PC-9 (cell line): Measurements from ENCODE around the gene GLB1L3. TPM values are rescaled to one million over a fixed set of nuclear protein-coding genes. Genes with fewer than 3 reads are reported as not detected.

Experiments
- BruUV-seq: library from RNA; stranded (reverse); fragments of 400-500 nt; replicated peaks from 2 replicates; lab custom pipeline; 2021; lab: Mats Ljungman, UMichigan
- CTCF ChIA-PET: fragments of 300-600 bp; sonication (Branson Sonifier 250); formaldehyde crosslinking; loops from one replicate; lab custom pipeline; 2022; ENCODE audit warnings: antibody characterized with exemption; lab: Charles Lee
- POLR2A ChIA-PET: fragments of 300-600 bp; sonication (Branson Sonifier 250); formaldehyde crosslinking; loops from one replicate; lab custom pipeline; 2022; ENCODE audit warnings: antibody characterized with exemption; ENCODE audit not compliant: unreplicated experiment; lab: Charles Lee
- DNase-seq, 2 experiments: peaks; one replicate each; pipeline versions ENCODE4 v3.0.0 to v3.0.0-alpha.2; 2015 to 2022; ENCODE audit warnings: mixed read lengths in 1 of 2
- H2AFZ ChIP-seq: fragments of 200-600 bp; sonication (generic); 2 replicates; pipeline ENCODE4 v1.8.1; 2017; ENCODE audit warnings: antibody characterized with exemption
- H3F3A ChIP-seq: fragments of 200-600 bp; sonication (generic); 2 replicates; pipeline ENCODE4 v1.8.1; 2017; ENCODE audit warnings: antibody characterized with exemption, mild to moderate bottlenecking, low read depth; ENCODE audit not compliant: insufficient read depth
- H3K27ac ChIP-seq: fragments of 200-600 bp; sonication (generic); 2 replicates; pipeline ENCODE4 v1.6.1; 2016; ENCODE audit warnings: mixed run types
- H3K27me3 ChIP-seq: fragments of 200-600 bp; sonication (generic); 2 replicates; pipeline ENCODE4 v1.6.1; 2016; ENCODE audit warnings: low read depth, mixed run types; ENCODE audit not compliant: insufficient read depth
- H3K36me3 ChIP-seq: fragments of 200-600 bp; sonication (generic); 2 replicates; pipeline ENCODE4 v1.6.1; 2016; ENCODE audit warnings: low read depth, mixed run types
- H3K4me1 ChIP-seq: fragments of 200-600 bp; sonication (generic); replicated peaks from 2 replicates; pipeline ENCODE4 v1.6.1; 2016; ENCODE audit warnings: mixed run types; ENCODE audit not compliant: insufficient read depth
- H3K4me2 ChIP-seq: fragments of 200-600 bp; sonication (generic); 2 replicates; pipeline ENCODE4 v1.6.1; 2017; ENCODE audit warnings: mixed run types
- H3K4me3 ChIP-seq: fragments of 200-600 bp; sonication (generic); 2 replicates; pipeline ENCODE4 v1.6.1; 2016; ENCODE audit warnings: mixed run types
- H3K79me2 ChIP-seq: fragments of 200-600 bp; sonication (generic); 2 replicates; pipeline ENCODE4 v1.6.1; 2017; ENCODE audit warnings: low read depth, mixed run types
- H3K9me2 ChIP-seq: fragments of 200-600 bp; sonication (generic); 2 replicates; pipeline ENCODE4 v1.8.1; 2017; ENCODE audit warnings: mild to moderate bottlenecking; ENCODE audit not compliant: insufficient read depth
- H3K9me3 ChIP-seq: fragments of 200-600 bp; sonication (generic); 2 replicates; pipeline ENCODE4 v1.8.1; 2016; ENCODE audit warnings: low read depth; ENCODE audit not compliant: insufficient read depth
- H4K20me1 ChIP-seq: fragments of 200-600 bp; sonication (generic); 2 replicates; pipeline ENCODE4 v1.8.1; 2017; ENCODE audit not compliant: insufficient read depth
- CTCF ChIP-seq: fragments of 200-600 bp; sonication (generic); conservative IDR thresholded peaks from 2 replicates; pipeline ENCODE4 v1.6.1; 2017; ENCODE audit warnings: mixed run types, antibody characterized with exemption, mild to moderate bottlenecking, moderate library complexity
- EZH2 ChIP-seq: fragments of 200-600 bp; sonication (generic); IDR thresholded peaks from 2 replicates; pipeline ENCODE4 v1.8.0; 2017; ENCODE audit warnings: antibody characterized with exemption, low read depth
- intact Hi-C: fragments of 100-400 bp; cut with micrococcal nuclease; formaldehyde crosslinking; loops from one replicate; pipeline ENCODE4 v1.10.0; 2022; ENCODE audit not compliant: unreplicated experiment
- total RNA-seq: library from RNA; stranded (reverse); gene quantifications from 2 replicates; pipeline ENCODE4 v1.2.3, GENCODE V29; 2021

GLB1L3 gene
- total RNA-seq, 1 experiment from 2014 or later: not detected

- intact Hi-C loops: no loop called here
- Histone ChIP-seq H3K4me2 (no peak overlapping the region), H3K4me1 (peaks cover 10% of the 10 kb centered on the region; the same call in 1 of the 2 replicates), H3K9me3 (no peaks in the 10 kb centered on the region), H3K79me2 (peaks cover 28% of the 10 kb centered on the region; the same call in 1 of the 2 replicates), H2AFZ (no peak overlapping the region), H3K27me3 (no peaks in the 10 kb centered on the region), H3K4me3 (no peak overlapping the region), H3K27ac (no peak overlapping the region), H3K9me2 (no peaks in the 10 kb centered on the region), H3K36me3 (no peaks in the 10 kb centered on the region), H3F3A (no peaks in the 10 kb centered on the region), H4K20me1 (no peaks in the 10 kb centered on the region)
- no peak for DNase-seq
- no peak for TF ChIP-seq EZH2
- no peak for TF ChIP-seq CTCF
- no TSS peak for BruUV-seq
- CTCF ChIA-PET: no interaction called here
- POLR2A ChIA-PET: no interaction called here
Measured at GRCh38 chr11:134229126-134229790, 46.9 kb upstream of the GLB1L3 start.

- H3K4me2 ChIP-seq: no peak overlapping the region
- H3K79me2 ChIP-seq: peaks cover 26% of the 10 kb centered on the region; the same call in 1 of the 2 replicates
- DNase-seq: no peak
- peaks cover 10% of the 10 kb centered on the region; the same call in 1 of the 2 replicates for H3K4me1 ChIP-seq
- ChIA-PET CTCF (no interaction called here), POLR2A (no interaction called here)
- H4K20me1 ChIP-seq: no peaks in the 10 kb centered on the region
- H3K4me3 ChIP-seq: no peak overlapping the region
- H3K9me2 ChIP-seq: no peaks in the 10 kb centered on the region
- BruUV-seq: no TSS peak
- no peak overlapping the region for H3K27ac ChIP-seq
- H3K9me3 ChIP-seq: no peaks in the 10 kb centered on the region
- no peak overlapping the region for H2AFZ ChIP-seq
- no peaks in the 10 kb centered on the region for H3K27me3 ChIP-seq
- H3K36me3 ChIP-seq: no peaks in the 10 kb centered on the region
- intact Hi-C loops: no loop called here
- TF ChIP-seq CTCF (no peak), EZH2 (no peak)
- no peaks in the 10 kb centered on the region for H3F3A ChIP-seq
Measured at GRCh38 chr11:134230339-134230738, 45.8 kb upstream of the GLB1L3 start.

- Histone ChIP-seq H3K4me2 (no peak overlapping the region), H3K4me1 (no peaks in the 10 kb centered on the region), H3K9me3 (no peaks in the 10 kb centered on the region), H2AFZ (no peak overlapping the region), H4K20me1 (no peaks in the 10 kb centered on the region), H3K79me2 (peaks cover 9% of the 10 kb centered on the region; the same call in 1 of the 2 replicates), H3K4me3 (no peak overlapping the region), H3K27ac (no peak overlapping the region), H3K9me2 (no peaks in the 10 kb centered on the region), H3K36me3 (no peaks in the 10 kb centered on the region), H3F3A (no peaks in the 10 kb centered on the region), H3K27me3 (no peaks in the 10 kb centered on the region)
- intact Hi-C loops: no loop called here
- CTCF ChIA-PET: no interaction called here
- POLR2A ChIA-PET: no interaction called here
- no peak for TF ChIP-seq EZH2
- no peak for TF ChIP-seq CTCF
- no peak for DNase-seq
- BruUV-seq: no TSS peak
Measured at GRCh38 chr11:134231958-134232659, 44.1 kb upstream of the GLB1L3 start.
